ENCODE results near the gene DLEC1.

The DLEC1 gene

GRCh38 chr3:38038447-38038911 lies 529 bp upstream of the DLEC1 start:
- DNase-seq (ENCODE audit: low read depth): no peak
- no peak overlapping the region for H3K4me3 ChIP-seq (ENCODE audit: low read depth, low read length)
- TF ChIP-seq CTCF (IDR thresholded peaks at IDR 0.05; ENCODE audit: insufficient read depth, low read depth, low read length, missing control alignments): no peak

- peak; percentile 49 for DNase-seq (ENCODE audit: low read depth)
- peak; percentile 15 for TF ChIP-seq CTCF (IDR thresholded peaks at IDR 0.05; ENCODE audit: insufficient read depth, low read depth, low read length, missing control alignments)
- H3K4me3 ChIP-seq (ENCODE audit: low read depth, low read length): no peak overlapping the region
Measured at GRCh38 chr3:38039899-38040261, 872 bp downstream of the DLEC1 start.

GRCh38 chr3:38040401-38040800 lies 1.4 kb downstream of the DLEC1 start:
- no peak for TF ChIP-seq CTCF (IDR thresholded peaks at IDR 0.05; ENCODE audit: insufficient read depth, low read depth, low read length, missing control alignments)
- no peak overlapping the region for H3K4me3 ChIP-seq (ENCODE audit: low read depth, low read length)
- no peak for DNase-seq (ENCODE audit: low read depth)

- H3K4me3 ChIP-seq (ENCODE audit: low read depth, low read length): no peak overlapping the region
- no peak for TF ChIP-seq CTCF (IDR thresholded peaks at IDR 0.05; ENCODE audit: insufficient read depth, low read depth, low read length, missing control alignments)
- no peak for DNase-seq (ENCODE audit: low read depth)
Measured at GRCh38 chr3:38043486-38043885, 4.5 kb downstream of the DLEC1 start.

- no peak for TF ChIP-seq CTCF (IDR thresholded peaks at IDR 0.05; ENCODE audit: insufficient read depth, low read depth, low read length, missing control alignments)
- no peak overlapping the region for H3K4me3 ChIP-seq (ENCODE audit: low read depth, low read length)
- no peak for DNase-seq (ENCODE audit: low read depth)
Measured at GRCh38 chr3:38046027-38046426, 7.0 kb downstream of the DLEC1 start.

GRCh38 chr3:38046821-38047220 lies 7.8 kb downstream of the DLEC1 start:
- no peak for DNase-seq (ENCODE audit: low read depth)
- no peak for TF ChIP-seq CTCF (IDR thresholded peaks at IDR 0.05; ENCODE audit: insufficient read depth, low read depth, low read length, missing control alignments)
- no peak overlapping the region for H3K4me3 ChIP-seq (ENCODE audit: low read depth, low read length)

- no peak for TF ChIP-seq CTCF (IDR thresholded peaks at IDR 0.05; ENCODE audit: insufficient read depth, low read depth, low read length, missing control alignments)
- no peak for DNase-seq (ENCODE audit: low read depth)
- no peak overlapping the region for H3K4me3 ChIP-seq (ENCODE audit: low read depth, low read length)
Measured at GRCh38 chr3:38047896-38048295, 8.9 kb downstream of the DLEC1 start.
